Lower leg skin (tissue), 3 donors: ENCODE results near the gene CDSN.

Experiments
- CTCF ChIP-seq, 3 donors: fragments of 450-650 bp; IDR thresholded peaks; one replicate each; pipeline ENCODE4 v1.5.1; 2016; ENCODE audit warnings: antibody characterized with exemption in 3 of 3, mild to moderate bottlenecking in 3 of 3, moderate library complexity in 2 of 3
- POLR2A ChIP-seq, 2 donors: fragments of 450-650 bp; IDR thresholded peaks; one replicate each; pipeline ENCODE4 v1.6.1; 2016 to 2017; ENCODE audit warnings: antibody characterized with exemption in 2 of 2, mild to moderate bottlenecking in 1 of 2, moderate library complexity in 1 of 2

GRCh38 chr6:31083742-31084354, 36.4 kb downstream of the CDSN start:
- TF ChIP-seq POLR2A (IDR thresholded peaks at IDR 0.05) (no peak), CTCF (IDR thresholded peaks at IDR 0.05) (no peak)
